ENCODE data around the gene ZNF219.

ZNF219 gene

DNA sequence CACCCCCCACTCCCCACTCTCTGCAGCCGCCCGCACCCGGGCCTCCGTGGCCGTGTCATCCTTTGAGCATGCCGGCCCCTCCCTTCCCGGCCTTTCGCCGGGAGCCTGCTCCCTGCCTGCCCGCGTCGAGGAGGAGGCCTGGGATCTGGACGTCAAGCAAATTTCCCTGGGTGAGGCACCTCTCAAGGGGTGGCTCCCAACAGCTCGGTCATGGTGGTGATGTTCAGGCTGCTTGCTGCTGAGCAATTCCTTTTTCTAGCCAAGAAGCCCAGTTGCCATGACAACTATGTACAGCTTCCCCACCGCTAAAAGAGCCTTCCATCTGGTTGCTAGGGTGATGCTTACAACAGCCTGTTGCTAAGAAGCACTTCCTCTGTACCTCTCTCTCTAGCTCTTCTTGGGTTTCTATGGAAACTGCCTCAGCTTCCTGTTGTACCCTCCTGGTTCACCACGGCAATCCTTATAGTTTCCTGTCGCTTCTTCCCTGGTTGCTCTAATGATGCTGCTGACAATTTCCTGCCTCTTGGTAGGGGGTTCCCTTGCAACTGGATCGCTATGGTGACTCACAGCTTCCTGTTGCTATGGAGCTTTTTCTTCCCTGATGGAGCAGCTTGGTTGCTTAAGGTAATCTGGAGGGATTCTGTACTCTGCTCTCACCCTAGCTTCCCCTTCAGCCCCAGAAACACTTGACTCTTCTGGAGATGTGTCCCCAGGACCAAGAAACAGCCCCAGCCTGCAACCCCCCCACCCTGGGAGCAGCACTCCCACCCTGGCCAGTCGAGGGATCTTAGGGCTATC is 11.0 kb downstream of the ZNF219 start:
- DNase-seq (ENCODE audit: insufficient read length, low spot score) (peak; percentile 31), FAIRE-seq (no peak)
- TF ChIP-seq, protein P1, sequence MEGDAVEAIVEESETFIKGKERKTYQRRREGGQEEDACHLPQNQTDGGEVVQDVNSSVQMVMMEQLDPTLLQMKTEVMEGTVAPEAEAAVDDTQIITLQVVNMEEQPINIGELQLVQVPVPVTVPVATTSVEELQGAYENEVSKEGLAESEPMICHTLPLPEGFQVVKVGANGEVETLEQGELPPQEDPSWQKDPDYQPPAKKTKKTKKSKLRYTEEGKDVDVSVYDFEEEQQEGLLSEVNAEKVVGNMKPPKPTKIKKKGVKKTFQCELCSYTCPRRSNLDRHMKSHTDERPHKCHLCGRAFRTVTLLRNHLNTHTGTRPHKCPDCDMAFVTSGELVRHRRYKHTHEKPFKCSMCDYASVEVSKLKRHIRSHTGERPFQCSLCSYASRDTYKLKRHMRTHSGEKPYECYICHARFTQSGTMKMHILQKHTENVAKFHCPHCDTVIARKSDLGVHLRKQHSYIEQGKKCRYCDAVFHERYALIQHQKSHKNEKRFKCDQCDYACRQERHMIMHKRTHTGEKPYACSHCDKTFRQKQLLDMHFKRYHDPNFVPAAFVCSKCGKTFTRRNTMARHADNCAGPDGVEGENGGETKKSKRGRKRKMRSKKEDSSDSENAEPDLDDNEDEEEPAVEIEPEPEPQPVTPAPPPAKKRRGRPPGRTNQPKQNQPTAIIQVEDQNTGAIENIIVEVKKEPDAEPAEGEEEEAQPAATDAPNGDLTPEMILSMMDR (IDR thresholded peaks at IDR 0.05; ENCODE audit: insufficient read depth, missing control alignments) = no peak

DNA sequence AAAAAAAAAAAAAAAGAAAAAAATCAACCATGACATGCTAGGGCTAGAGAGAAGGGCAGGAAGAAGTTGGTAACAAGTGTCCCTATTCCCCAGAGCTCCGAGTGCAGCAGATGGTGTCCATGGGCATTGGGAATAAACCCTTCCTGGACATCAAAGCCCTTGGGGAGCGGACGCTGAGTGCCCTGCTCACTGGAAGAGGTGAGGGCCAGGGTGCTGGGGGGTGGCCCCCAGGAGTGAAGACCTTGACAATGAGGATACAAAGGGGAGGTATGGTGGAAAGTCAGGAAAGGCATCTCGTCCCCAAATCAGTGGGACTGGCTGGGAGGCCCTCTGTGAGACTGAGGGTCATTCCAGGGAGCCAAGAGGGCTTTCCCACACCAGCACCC is 11.6 kb downstream of the ZNF219 start:
- TF ChIP-seq, protein P1 (IDR thresholded peaks at IDR 0.05; ENCODE audit: insufficient read depth, missing control alignments) = no peak
- DNase-seq (ENCODE audit: insufficient read length, low spot score) (no peak), FAIRE-seq (no peak)

DNA sequence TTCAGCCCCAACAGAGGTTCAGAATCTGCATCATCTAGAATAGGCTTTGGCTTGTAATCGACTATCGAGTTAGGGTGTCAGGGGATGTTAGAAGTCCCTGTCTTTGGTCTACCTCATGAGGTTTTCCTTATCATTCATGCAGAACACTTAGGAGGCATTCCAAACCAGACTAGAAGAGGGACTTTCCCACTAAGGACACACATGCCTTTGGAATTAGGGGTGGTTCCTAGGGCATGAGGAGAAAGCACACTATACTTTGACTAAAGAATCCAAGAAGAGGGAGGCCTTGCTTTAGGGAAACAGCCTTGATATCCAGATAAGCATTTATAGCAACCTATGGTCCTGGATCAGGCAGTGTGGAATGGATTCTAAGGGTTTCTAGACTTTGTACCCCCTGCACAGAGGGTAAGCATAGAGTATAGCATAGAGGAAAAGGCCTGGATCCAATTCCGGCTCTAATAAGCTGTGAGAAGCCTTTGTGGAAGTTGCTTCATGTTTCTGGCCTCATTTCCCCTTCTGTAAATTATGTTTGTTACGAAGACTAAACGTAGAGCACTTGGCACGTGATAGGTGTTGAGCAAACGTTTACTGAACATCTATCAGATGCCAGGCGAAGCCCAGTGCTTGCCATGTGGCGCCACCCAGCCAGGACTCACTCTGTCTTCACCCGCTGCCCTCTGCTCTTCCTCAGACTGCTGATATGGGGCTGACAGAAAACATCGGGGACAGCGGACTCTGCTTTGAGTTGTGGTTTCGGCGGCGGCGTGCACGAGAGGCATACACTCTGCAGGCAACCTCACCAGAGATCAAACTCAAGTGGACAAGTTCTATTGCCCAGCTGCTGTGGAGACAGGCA is 13.2 kb downstream of the ZNF219 start:
- DNase-seq (ENCODE audit: insufficient read length, low spot score) = no peak
- FAIRE-seq = no peak
- TF ChIP-seq, protein P1 (IDR thresholded peaks at IDR 0.05; ENCODE audit: insufficient read depth, missing control alignments) = no peak

DNA sequence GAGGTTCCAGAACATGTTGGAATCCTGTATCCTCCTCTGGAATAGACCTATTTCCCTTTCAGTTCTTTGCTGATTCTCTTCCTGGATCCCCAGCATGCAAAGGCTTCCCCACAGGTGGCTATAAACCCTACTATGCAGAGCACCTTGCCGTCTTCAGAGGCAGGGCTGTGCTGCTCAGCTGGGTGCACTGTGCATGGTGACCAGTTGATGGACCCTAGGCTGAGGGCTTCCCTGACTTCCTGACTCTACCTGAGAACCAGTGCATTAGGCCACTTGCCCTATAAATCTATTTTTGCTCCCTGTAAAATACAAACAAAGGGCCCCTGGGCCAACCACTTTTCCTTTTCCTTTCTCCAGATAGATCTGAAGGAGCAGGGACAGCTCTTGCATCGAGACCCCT is 14.1 kb downstream of the ZNF219 start:
- DNase-seq (ENCODE audit: insufficient read length, low spot score) (no peak), FAIRE-seq (no peak)
- TF ChIP-seq, protein P1 (IDR thresholded peaks at IDR 0.05; ENCODE audit: insufficient read depth, missing control alignments) = no peak

DNA sequence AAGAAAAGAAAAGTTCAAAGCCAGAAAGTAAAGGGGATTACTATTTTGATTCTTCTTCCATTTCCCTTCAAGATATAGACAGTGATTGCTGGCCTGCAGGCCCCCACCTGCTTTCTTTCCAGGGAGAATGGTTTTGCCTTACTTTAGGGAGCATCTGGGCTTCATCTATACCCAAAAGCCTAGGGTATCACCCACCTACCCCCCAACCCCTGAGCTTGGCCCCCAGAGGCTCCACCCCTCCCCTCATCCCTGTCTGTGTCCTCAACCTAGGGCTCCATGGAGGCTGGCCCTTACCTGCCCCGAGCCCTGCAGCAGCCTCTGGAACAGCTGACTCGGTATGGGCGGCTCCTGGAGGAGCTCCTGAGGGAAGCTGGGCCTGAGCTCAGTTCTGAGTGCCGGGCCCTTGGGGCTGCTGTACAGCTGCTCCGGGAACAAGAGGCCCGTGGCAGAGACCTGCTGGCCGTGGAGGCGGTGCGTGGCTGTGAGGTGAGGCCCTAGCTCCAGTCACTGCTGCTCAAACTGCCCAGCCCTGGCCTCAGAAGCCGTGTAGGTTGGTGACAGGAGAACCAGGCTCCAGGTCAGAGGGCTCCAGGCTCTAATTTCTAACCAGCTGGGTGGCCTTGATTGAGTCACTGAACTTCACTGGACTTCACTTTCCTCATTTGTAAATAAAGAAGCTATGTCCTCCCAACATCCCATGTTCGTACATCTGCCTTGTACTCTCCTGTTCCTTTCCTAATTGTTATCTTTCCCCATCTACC is 14.7 kb downstream of the ZNF219 start:
- DNase-seq (ENCODE audit: insufficient read length, low spot score) = no peak
- FAIRE-seq = no peak

DNA sequence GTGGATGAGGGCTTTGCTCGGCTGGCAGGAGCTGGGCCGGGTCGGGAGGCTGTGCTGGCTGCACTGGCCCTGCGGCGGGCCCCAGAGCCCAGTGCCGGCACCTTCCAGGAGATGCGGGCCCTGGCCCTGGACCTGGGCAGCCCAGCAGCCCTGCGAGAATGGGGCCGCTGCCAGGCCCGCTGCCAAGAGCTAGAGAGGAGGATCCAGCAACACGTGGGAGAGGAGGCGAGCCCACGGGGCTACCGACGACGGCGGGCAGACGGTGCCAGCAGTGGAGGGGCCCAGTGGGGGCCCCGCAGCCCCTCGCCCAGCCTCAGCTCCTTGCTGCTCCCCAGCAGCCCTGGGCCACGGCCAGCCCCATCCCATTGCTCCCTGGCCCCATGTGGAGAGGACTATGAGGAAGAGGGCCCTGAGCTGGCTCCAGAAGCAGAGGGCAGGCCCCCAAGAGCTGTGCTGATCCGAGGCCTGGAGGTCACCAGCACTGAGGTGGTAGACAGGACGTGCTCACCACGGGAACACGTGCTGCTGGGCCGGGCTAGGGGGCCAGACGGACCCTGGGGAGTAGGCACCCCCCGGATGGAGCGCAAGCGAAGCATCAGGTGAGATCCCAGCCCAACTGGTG is 16.8 kb downstream of the ZNF219 start:
- no peak for DNase-seq (ENCODE audit: insufficient read length, low spot score)
- TF ChIP-seq, protein P1 (IDR thresholded peaks at IDR 0.05; ENCODE audit: insufficient read depth, missing control alignments) = no peak
- no peak for FAIRE-seq

More for the DNA sequence above, 14.7 kb downstream of the ZNF219 start:
- TF ChIP-seq, protein P1 (IDR thresholded peaks at IDR 0.05; ENCODE audit: insufficient read depth, missing control alignments) = no peak

Measured in D721Med (cell line).